HepG2 (cell line): ENCODE data around the gene NPC1. TPM values are rescaled to one million over a fixed set of nuclear protein-coding genes. Genes with fewer than 3 reads are reported as not detected.

Source experiments
- BCLAF1 ChIP-seq: fragments of 450-650 bp; IDR thresholded peaks from 2 replicates; pipeline ENCODE4 v1.6.1; 2017; ENCODE audit warnings: mild to moderate bottlenecking
- DRAP1 ChIP-seq: IDR thresholded peaks from 2 replicates; pipeline ENCODE4 v1.6.1; 2016; ENCODE audit warnings: missing genetic modification reagents, missing compliant biosample characterization
- E2F5 ChIP-seq: sonication (generic); formaldehyde crosslinking; conservative IDR thresholded peaks from 2 replicates; pipeline ENCODE4 v1.4.0; 2020; ENCODE audit warnings: missing genetic modification reagents
- ERF ChIP-seq: IDR thresholded peaks from 2 replicates; pipeline ENCODE4 v1.6.1; 2018; ENCODE audit warnings: missing biosample characterization, missing genetic modification reagents
- FOSL1 ChIP-seq: sonication (generic); formaldehyde crosslinking; IDR thresholded peaks from 2 replicates; pipeline ENCODE4 v1.9.0; 2021; ENCODE audit warnings: missing genetic modification reagents, borderline replicate concordance
- FOXA3 ChIP-seq: IDR thresholded peaks from 2 replicates; pipeline ENCODE4 v1.6.1; 2016; ENCODE audit warnings: missing genetic modification reagents, missing compliant biosample characterization
- HNF4A ChIP-seq: sonication (generic); formaldehyde crosslinking; IDR thresholded peaks from 2 replicates; pipeline ENCODE4 v1.4.0; 2020; ENCODE audit warnings: missing genetic modification reagents
- HNF4G ChIP-seq, 2 experiments: sonication (generic) in 1 of 2; formaldehyde crosslinking in 1 of 2; IDR thresholded peaks; 2 replicates each; pipeline versions ENCODE4 v1.4.0 to v1.6.1; 2011 to 2020; ENCODE audit warnings: borderline replicate concordance in 2 of 2, low read depth in 2 of 2, mild to moderate bottlenecking in 2 of 2, low read length in 1 of 2, missing genetic modification reagents in 1 of 2, moderate library complexity in 1 of 2
- JUND ChIP-seq: sonication (generic); formaldehyde crosslinking; IDR thresholded peaks from 2 replicates; pipeline ENCODE4 v1.8.0; 2022; ENCODE audit warnings: mild to moderate bottlenecking, missing genetic modification reagents
- LCORL ChIP-seq, 2 experiments: fragments of 450-650 bp in 1 of 2; sonication (generic) in 1 of 2; formaldehyde crosslinking in 1 of 2; IDR thresholded peaks; 2 replicates each; pipeline versions ENCODE4 v1.5.0 to v1.6.1; 2017 to 2020; ENCODE audit warnings: antibody characterized with exemption in 1 of 2, missing genetic modification reagents in 1 of 2
- MAZ ChIP-seq, 2 experiments: sonication (generic) in 1 of 2; formaldehyde crosslinking in 1 of 2; IDR thresholded peaks; 2 replicates each; pipeline versions ENCODE4 v1.5.0 to v1.6.1; 2012 to 2020; ENCODE audit warnings: low read depth in 2 of 2, mild to moderate bottlenecking in 2 of 2, borderline replicate concordance in 1 of 2, improper control_type of control experiment in 1 of 2, low read length in 1 of 2, missing genetic modification reagents in 1 of 2, moderate library complexity in 1 of 2
- NCOA2 ChIP-seq: sonication (generic); formaldehyde crosslinking; IDR thresholded peaks from 2 replicates; pipeline ENCODE4 v1.8.0; 2022; ENCODE audit warnings: inconsistent platforms
- NR2F6 ChIP-seq, 2 experiments: IDR thresholded peaks; 2 replicates each; pipeline ENCODE4 v1.6.1; 2016; ENCODE audit warnings: antibody characterized with exemption in 1 of 2, mild to moderate bottlenecking in 1 of 2
- TGIF2 ChIP-seq: IDR thresholded peaks from 2 replicates; pipeline ENCODE4 v1.6.1; 2016; ENCODE audit warnings: control low read depth, missing compliant biosample characterization
- XRCC5 ChIP-seq: fragments of 200-400 bp; formaldehyde crosslinking; optimal IDR thresholded peaks from 2 replicates; pipeline ENCODE3; 2017; ENCODE audit warnings: mild to moderate bottlenecking, low read length
- ZBTB7A ChIP-seq: sonication (generic); formaldehyde crosslinking; IDR thresholded peaks from 2 replicates; pipeline ENCODE4 v1.8.0; 2022; ENCODE audit warnings: mild to moderate bottlenecking, missing genetic modification reagents
- ZNF317 ChIP-seq: sonication (generic); formaldehyde crosslinking; IDR thresholded peaks from 2 replicates; pipeline ENCODE4 v1.5.0; 2020; ENCODE audit warnings: mild to moderate bottlenecking, missing genetic modification reagents
- ZNF33A ChIP-seq: sonication (generic); formaldehyde crosslinking; IDR thresholded peaks from 2 replicates; pipeline ENCODE4 v1.5.1; 2020; ENCODE audit warnings: missing genetic modification reagents, mild to moderate bottlenecking, moderate library complexity, borderline replicate concordance
- ZNF44 ChIP-seq: sonication (generic); formaldehyde crosslinking; IDR thresholded peaks from 2 replicates; pipeline ENCODE4 v1.5.1; 2020; ENCODE audit warnings: mild to moderate bottlenecking, missing genetic modification reagents
- ZNF589 ChIP-seq: sonication (generic); formaldehyde crosslinking; conservative IDR thresholded peaks from 2 replicates; pipeline ENCODE4 v1.8.0; 2022; ENCODE audit warnings: mild to moderate bottlenecking, moderate library complexity, missing genetic modification reagents
- ZNF605 ChIP-seq: sonication (generic); formaldehyde crosslinking; IDR thresholded peaks from 2 replicates; pipeline ENCODE4 v1.8.0; 2022; ENCODE audit warnings: mild to moderate bottlenecking, missing genetic modification reagents
- ZNF652 ChIP-seq: IDR thresholded peaks from 2 replicates; pipeline ENCODE4 v1.6.1; 2016; ENCODE audit warnings: low read depth, borderline replicate concordance
- ZNF75D ChIP-seq: sonication (generic); formaldehyde crosslinking; IDR thresholded peaks from 2 replicates; pipeline ENCODE4 v1.8.1; 2023; ENCODE audit warnings: missing genetic modification reagents, mild to moderate bottlenecking, borderline replicate concordance
- ZNF775 ChIP-seq: sonication (generic); formaldehyde crosslinking; IDR thresholded peaks from 2 replicates; pipeline ENCODE4 v1.4.0; 2020; ENCODE audit warnings: missing genetic modification reagents, mild to moderate bottlenecking, moderate library complexity, borderline replicate concordance
- polyA plus RNA-seq, 8 experiments: library from polyadenylated mRNA; depleted of rRNA in 3 of 8; stranded (reverse) in 7 of 8; unstranded in 1 of 8; fragments of >200 nt; fragmentation: Illumina TruSeq in 4 of 8; extraction: Trizol in 4 of 8; gene quantifications; 2 replicates each; pipeline versions ENCODE4 v1.2.1 to v1.2.3, GENCODE V29; 2011 to 2016; ENCODE audit warnings: low read depth in 4 of 8, missing spikeins in 1 of 8, mixed read lengths in 1 of 8; ENCODE audit not compliant: insufficient read depth in 1 of 8
- total RNA-seq, 5 experiments: library from RNA; depleted of rRNA; stranded (reverse); fragments of >200 nt; fragmentation: Illumina TruSeq; extraction: Trizol; gene quantifications; 2 replicates each; pipeline ENCODE4 v1.2.3, GENCODE V29; 2016; ENCODE audit warnings: low read depth in 1 of 5

NPC1 gene
- total and polyA plus RNA-seq, 2 of the 13 experiments (the other 11 are each of a cell fraction or from before 2014, with no cell fraction given), result 46.5 to 114 TPM

GRCh38 chr18:23586249-23587196 is at the start of gene NPC1 (continued):
- TF ChIP-seq XRCC5 (peak; percentile 39), DRAP1 (CRISPR knock-in tag) (peak; percentile 19), ZNF775 (CRISPR knock-in tag) (no peak), ZNF33A (no peak; the same call in 1 of the 2 replicates), ZNF652 (CRISPR knock-in tag) (no peak), JUND (0 out of 2 replicates have a peak, but pooled peaks have one; percentile 35), FOSL1 (CRISPR knock-in tag) (peak; percentile 77; the same call in 1 of the 2 replicates), ZNF44 (CRISPR knock-in tag) (peak; percentile 17; the same call in 1 of the 2 replicates), ZBTB7A (peak; percentile 55; the same call in 1 of the 2 replicates), ZNF589 (CRISPR knock-in tag) (no peak), NCOA2 (CRISPR knock-in tag) (0 out of 2 replicates have a peak, but pooled peaks have one; percentile 33), HNF4A (CRISPR knock-in tag) (peak; percentile 69), BCLAF1 (no peak), TGIF2 (CRISPR knock-in tag) (peak; percentile 67; the same call in 1 of the 2 replicates), ZNF75D (CRISPR knock-in tag) (no peak), MAZ (IDR thresholded peaks at IDR 0.05; ENCODE audit: borderline replicate concordance, low read depth, low read length) (peak; percentile 38; the same call in 1 of the 2 replicates), MAZ (CRISPR knock-in tag; IDR thresholded peaks at IDR 0.05; ENCODE audit: low read depth) (peak; percentile 78; the same call in 1 of the 2 replicates), ERF (CRISPR knock-in tag) (peak; percentile 26; the same call in 1 of the 2 replicates), NR2F6 (IDR thresholded peaks at IDR 0.05) (0 out of 2 replicates have a peak, but pooled peaks have one; percentile 15), NR2F6 (CRISPR knock-in tag; IDR thresholded peaks at IDR 0.05) (peak; percentile 14; the same call in 1 of the 2 replicates), E2F5 (CRISPR knock-in tag) (peak; percentile 42; the same call in 1 of the 2 replicates), HNF4G (IDR thresholded peaks at IDR 0.05; ENCODE audit: borderline replicate concordance, low read depth, low read length) (peak; percentile 11; the same call in 1 of the 2 replicates), HNF4G (CRISPR knock-in tag; IDR thresholded peaks at IDR 0.05; ENCODE audit: borderline replicate concordance, low read depth) (no peak; the same call in 1 of the 2 replicates), FOXA3 (CRISPR knock-in tag) (peak; percentile 48; the same call in 1 of the 2 replicates), ZNF317 (CRISPR knock-in tag) (peak; percentile 62; the same call in 1 of the 2 replicates), LCORL (IDR thresholded peaks at IDR 0.05) (no peak), LCORL (CRISPR knock-in tag; IDR thresholded peaks at IDR 0.05) (0 out of 2 replicates have a peak, but pooled peaks have one; percentile 17), ZNF605 (peak; percentile 87)
